T-helper 1 cell (primary cell): ENCODE results near the gene CERS2.
"Not testable (repeated sequence)": the region's sequence is repeated elsewhere in the genome, so short reads cannot be mapped to it uniquely, and the experiment has no call there.

ENCODE experiments used
- DNase-seq, 5 donors: peaks; one replicate each; pipeline ENCODE4 v3.0.0-alpha.2; 2012 to 2020

Gene CERS2

DNA sequence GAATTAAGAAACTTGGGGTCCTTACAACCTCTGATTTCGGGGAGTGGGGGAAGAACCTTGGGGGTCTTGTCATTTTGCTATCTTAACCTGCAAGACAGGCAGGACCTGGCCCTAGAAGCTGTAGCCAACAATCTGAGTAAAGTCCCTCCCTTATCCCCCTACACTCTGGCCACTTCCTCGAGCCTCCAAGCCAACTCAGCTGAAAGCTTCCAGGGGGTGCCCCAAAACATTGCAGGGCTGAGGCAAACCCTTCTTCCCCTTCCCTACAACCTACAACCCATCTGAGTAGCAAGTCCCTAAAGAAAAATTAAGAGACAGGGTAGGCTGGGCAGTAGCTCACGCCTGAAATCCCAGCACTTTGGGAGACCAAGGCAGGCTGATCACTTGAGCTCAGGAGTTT lies 5.0 kb downstream of the CERS2 start:
- no peak for DNase-seq

DNA sequence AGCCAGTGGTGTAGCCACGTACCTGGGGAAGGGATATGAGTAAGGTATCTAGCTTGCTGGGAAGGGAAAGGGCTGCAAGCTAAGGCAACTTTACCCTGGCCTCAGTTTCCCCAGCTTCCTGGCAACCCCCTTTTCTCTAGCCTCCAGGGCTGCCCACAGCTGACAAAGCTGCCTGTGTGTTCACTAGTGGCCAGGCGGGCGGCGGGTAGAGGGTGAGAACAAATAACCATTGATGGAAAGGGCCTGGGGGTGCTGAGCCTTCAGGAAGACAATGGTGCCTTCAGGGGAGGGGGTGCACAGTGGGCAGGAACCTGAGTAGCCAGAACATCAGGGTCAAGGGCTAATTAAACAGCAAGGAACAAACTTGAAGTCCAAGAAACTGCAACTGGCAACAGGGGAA lies 6.1 kb downstream of the CERS2 start:
- DNase-seq: no peak

DNA sequence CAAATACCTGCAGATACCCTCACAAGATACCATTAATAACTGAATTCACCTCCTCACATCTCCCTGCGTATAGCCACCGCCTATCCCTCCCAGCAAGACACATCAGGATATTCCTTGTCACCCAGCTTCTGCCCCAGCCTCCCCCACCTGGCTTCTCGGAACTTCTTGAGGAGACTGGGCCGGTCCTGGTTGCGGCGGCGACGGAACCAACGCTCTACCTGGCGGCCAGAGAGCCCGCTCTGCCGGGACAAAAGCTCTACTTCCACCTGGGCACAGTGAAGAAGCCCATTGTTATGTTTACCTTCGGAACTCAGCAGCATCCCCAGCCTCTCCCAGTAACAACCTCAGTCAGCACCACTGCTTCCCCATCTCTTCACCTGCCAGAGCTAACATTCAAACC lies 6.7 kb downstream of the CERS2 start:
- no peak for DNase-seq

DNA sequence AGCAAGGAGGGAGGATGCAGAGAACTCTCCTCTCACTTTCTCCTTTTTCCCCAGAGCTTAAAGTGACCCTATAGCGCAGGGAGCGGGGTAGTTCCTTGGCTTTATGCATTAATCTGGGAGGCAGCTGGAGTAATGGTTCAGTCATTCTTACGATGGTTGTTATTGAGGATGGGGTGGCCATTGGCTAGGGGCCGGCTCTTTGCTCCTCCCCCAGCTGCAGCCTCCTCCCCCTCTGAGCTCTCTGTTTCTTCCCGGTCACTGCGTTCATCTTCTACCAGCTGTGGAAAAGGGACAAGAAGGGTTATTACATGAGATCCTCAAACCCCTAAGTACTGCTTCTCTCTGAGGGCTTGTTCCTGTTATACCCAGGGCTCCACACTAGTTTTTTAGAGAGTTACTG lies 8.6 kb downstream of the CERS2 start:
- DNase-seq: no peak

DNA sequence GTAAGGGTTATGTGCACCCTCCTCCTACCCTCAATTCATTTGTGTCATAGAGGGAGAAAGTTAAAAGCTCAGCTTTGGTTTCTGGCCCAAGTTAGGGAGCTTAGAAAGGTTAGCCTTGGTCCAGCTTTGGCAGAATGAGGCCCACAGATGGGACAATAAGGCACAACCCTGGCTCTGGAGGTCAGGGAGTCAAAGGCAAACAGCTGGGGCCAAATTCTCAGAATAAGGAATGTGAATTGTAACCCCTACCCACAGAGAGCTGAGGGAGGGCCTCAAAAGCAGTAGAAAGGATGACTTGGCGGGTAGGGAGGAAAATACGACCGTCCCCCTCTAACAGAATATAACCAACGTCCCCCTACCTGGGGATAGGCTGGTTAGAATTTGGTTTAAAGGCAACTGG lies 9.0 kb downstream of the CERS2 start:
- no peak for DNase-seq

DNA sequence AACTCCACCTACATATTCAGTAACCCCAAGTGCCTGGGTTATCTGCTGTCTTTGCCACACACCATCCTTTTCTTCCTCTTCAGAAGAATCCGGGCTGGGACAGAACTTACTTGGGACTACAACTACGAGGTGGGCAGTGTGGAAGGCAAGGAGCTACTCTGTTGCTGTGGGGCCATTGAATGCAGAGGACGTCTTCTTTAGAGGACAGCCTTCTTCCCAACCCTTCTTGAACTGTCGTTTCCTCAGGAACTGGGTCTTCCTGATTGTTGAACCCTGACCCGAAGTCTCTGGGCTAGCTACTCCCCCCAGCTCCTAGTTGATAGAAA lies 10.5 kb downstream of the CERS2 start:
- DNase-seq: no peak

DNA sequence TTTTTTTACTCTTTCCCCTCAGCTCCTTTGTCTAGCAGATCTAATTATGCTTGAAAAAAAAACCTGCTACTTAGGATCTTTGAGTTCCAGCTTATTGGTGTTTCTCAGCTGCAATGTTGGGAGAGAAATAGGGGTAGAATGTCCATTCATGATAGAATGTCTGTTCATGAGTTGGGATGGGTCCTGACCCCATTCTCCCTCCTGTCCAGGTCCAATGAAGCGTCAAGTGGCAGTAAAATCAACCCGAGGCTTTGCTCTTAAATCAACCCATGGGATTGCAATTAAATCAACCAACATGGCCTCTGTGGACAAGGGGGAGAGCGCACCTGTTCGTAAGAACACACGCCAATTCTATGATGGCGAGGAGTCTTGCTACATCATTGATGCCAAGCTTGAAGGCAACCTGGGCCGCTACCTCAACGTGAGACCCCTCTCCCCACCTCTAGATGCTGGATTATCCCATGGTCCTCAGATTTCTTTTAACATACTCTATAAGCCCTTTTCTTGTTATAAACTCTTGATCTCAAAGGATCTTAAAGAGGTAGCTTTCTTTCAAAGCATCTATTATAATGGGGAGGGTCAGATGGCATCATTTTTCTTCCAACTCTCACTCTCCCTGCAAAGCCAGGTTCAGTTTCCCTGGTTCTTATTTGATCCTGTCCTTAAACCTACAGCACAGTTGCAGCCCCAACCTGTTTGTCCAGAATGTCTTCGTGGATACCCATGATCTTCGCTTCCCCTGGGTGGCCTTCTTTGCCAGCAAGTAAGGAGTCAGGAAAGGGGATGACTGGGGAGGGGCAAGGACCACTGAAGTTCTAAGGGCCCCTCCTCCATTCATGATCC lies 11.1 kb downstream of the CERS2 start:
- no peak for DNase-seq

DNA sequence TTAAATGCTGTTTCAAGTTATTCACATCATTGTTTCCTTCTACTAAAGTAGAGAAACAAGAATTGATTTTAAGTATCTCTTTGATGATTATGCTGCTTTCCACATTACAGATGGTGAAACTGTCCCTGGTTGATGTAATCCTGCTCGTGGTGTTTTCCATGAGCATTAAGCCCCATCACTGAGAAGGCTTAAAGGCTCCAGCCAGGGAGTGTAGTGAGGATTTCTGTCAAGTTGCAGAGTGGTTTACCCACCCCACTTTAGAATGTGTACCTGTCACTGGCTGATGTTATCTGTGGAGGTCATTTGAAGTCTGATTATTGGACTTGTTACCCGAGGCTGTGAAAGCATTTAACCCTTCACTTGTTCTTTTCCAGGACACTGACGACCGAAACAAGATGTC lies 12.9 kb downstream of the CERS2 start:
- no peak for DNase-seq

DNA sequence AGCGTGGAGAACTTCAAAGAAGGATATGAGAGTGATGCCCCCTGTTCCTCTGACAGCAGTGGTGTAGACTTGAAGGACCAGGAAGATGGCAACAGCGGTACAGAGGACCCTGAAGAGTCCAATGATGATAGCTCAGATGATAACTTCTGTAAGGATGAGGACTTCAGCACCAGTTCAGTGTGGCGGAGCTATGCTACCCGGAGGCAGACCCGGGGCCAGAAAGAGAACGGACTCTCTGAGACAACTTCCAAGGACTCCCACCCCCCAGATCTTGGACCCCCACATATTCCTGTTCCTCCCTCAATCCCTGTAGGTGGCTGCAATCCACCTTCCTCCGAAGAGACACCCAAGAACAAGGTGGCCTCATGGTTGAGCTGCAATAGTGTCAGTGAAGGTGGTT lies 14.0 kb downstream of the CERS2 start:
- no peak for DNase-seq

DNA sequence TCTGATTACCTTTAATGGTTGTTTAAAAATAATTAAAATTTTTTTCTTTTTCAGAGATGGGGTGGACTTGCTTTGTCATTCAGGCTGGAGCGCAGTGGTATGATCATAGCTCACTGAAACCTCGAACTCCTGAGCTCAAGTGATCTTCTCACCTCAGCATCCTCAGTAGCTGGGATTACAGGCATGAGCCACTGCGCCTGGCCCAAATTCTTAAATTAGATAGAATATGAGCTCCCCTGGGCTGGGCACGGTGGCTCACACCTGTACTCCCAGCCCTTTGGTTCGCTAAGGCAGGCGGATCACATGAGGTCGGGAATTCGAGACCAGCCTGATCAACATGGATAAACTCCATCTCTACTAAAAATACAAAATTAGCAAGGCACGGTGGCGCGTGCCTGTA lies 17.0 kb downstream of the CERS2 start:
- DNase-seq: no peak

DNA sequence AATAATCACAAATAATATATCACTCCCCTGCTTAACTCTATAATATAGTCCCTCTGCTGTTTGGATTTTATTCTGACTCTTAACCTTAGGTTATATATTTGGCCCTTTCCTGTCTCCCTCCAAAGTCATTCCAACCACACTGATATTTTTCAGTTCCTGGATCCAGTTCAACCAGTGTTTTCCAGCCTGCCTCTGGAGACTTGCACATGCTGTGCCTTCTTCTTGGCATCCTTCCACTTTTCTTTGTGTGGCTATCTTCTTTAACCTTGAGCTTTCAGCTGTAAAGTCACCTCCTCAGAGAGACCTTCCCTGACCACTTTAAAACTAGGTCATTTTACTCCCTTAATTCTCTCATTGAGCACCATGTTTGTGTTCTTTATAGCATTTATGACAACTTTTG lies 19.4 kb downstream of the CERS2 start:
- DNase-seq: no peak

DNA sequence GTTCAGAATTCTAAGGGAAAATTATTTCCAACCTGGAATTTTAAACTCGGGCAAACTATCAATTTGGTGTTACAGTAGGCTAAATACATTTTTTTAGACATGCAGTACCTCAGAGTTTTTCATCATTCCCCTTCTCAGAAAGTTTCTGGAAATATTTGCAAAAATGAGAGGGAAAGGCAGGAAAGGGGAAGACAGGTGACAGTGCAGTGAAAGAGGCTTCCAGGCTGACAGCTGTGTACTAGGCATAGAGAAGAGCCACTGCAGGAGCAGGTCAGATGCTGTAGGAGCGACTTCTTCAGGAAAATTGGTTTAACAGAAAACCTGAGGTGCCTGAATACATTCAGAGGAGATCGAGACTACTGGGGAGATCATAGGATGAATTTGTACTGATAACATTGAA lies 19.9 kb downstream of the CERS2 start:
- DNase-seq: no peak

DNA sequence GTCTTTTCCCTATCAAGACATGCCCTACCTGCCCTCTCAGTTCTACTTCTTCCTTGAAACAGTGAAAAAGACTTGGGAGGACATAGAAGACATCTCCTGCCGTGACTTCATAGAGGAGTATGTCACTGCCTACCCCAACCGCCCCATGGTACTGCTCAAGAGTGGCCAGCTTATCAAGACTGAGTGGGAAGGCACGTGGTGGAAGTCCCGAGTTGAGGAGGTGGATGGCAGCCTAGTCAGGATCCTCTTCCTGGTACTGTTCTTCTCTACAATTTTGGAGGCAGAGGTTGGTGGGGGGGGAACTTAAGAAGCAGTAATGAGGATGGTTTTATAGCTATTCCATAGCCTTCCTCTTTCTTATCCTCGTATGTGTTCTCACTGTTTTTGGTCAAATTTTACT lies 29.8 kb downstream of the CERS2 start:
- no peak for DNase-seq

DNA sequence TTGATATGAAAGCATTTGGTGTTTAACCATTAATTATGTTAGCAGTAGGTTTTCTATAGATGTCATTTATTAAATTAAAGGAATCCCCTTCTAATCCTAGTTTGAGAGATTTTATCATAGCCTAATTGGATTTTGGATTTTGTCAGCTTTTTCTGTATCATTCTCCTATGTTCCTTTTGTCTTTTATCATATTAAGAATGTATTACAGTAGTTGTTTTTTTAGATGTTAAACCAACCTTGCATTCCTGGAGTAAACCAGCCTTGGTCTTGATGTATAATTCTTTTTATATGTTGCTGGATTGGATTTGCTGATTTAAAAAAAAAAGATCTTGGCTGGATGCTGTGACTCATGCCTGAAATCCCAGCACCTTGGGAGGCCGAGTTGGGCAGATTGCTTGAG lies 42.9 kb downstream of the CERS2 start:
- no peak for DNase-seq

DNA sequence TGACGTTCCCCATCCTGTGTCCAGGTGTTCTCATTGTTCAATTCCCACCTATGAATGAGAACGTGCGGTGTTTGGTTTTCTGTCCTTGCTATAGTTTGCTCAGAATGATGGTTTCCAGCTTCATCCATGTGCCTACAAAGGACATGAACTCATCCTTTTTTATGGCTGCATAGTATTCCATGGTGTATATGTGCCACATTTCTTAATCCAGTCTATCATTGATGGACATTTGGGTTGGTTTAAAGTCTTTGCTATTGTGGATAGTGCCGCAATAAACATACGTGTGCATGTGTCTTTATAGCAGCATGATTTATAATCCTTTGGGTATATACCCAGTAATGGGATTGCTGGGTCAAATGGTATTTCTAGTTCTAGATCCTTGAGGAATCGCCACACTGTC lies 45.9 kb downstream of the CERS2 start:
- DNase-seq: not testable (repeated sequence)

DNA sequence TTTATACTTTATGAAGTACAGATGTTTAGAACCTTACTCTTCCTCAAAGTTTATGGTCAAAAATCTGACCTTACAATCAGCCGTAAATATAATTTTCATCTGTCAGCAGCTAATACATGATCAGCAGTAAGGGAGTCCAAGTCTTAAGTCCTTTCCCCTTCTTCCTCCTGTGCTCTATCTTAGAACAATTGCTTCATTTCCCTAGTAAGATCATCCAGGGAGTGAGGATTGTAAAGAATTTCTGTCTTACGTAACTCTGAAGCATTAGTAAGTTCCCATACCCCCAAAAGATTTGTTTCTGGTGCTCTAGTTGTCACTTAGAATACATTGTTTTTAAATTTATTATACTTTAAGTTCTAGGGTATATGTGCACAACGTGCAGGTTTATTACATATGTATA lies 46.3 kb downstream of the CERS2 start:
- DNase-seq: no peak

DNA sequence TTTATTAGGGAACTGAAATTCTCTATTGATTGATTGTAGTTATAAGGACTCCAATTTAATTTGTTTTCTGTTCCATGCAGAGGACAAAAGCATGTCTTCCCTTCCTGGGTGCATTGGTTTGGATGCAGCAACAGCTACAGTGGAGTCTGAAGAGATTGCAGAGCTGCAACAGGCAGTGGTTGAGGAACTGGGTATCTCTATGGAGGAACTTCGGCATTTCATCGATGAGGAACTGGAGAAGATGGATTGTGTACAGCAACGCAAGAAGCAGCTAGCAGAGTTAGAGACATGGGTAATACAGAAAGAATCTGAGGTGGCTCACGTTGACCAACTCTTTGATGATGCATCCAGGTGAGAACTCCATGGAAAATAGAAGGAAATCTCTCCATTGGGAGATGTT lies 47.0 kb downstream of the CERS2 start:
- DNase-seq: no peak

DNA sequence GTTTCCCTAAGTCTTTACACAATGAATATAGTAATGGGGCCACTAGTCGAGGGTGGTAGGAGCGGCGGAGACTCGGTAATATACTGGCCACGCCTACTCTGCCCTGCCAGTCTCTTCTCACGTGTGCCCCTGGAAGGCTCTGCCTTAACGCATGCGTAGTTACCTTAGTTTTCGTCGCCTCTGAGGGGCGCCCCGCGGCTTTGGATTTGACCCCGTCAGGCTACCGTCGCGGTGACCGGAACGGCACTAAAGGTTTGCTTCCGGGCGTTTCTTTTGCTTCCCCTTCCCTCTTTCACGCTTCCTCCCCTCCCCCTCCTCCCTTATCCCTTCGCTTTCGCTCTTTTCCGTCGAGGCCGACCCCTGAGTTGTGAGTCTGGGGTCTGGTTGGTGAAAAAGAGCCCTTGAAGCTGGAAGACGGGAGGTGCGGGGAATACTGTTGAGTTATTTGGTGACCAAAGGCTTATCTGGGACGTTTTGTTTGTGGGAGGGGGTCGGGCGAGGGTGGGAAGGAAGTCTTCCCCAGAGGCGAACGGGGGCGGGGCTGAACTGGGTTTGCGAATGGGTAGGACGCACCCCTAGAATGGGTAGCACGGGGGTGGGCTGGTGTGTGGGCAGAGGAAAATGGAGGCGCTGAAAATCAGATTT lies 48.4 kb downstream of the CERS2 start, which contains the start of gene SETDB1:
Gene SETDB1, plus strand, starts transcription at position 267 of the 645 bp plus-strand sequence. CDS start 1,352 bp downstream, outside the sequence.
- peak; percentile 80 to 97 (median 86) for DNase-seq

DNA sequence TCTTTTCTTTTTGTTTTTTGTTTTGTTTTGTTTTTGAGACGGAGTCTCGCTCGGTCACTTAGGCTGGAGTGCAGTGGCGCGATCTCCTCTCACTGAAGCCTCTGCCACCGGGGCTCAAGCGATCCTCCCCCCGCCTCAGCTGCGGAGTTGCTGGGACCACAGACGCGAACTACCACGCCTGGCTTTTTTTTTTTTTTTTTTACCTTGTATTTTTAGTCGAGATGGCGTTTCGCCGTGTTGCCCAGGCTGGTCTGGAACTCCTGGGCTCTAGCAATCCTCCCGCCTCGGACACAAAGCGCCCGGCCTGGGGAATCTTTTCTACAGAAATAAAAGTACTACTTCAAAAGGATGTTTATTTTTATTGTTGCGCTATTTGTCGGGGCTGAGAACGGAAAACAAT lies 49.6 kb downstream of the CERS2 start:
- peak in 1 of 5 donors; percentile 41 for DNase-seq

DNA sequence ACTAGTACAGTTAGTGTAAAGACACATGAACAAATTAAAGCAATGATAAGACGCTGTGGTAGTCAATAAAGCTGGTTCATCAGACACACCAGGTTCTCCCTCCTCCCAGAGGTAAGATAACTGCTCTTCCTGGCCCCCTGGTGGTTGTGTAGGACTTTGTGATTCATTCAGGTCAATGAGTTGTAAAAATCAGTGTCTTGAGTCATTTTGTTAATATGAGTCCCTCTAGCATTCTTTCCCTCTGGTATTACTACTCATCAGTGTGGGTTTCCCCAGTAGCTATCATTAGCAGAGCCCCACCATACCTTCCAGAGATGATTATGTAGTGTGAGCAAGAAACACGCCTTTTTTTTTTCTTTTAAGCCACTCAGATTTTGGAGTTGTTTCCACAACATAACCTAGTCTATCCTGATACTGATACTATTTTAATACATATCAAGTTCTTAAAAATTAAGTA lies 52.1 kb downstream of the CERS2 start:
- DNase-seq: peak; percentile 29 to 81 (median 53)

DNA sequence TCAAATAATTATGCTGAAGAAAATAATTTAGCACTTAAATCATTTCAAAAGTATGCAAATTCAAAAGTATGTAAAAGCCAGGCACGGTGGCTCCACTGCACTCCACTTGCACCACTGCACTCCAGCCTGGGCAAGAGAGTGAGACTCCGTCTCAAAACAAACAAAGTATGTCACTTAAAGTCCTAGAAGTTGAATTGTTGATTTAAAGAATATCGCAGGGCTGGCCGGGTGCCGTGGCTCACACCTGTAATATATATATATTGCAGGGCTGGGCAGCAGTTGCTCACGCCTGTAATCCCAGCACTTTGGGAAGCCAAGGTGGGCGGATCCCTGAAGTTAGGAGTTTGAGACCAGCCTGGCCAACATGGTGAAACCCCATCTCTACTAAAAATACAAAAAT lies 57.2 kb downstream of the CERS2 start:
- no peak for DNase-seq
